CD4-positive, alpha-beta T cell treated with Interleukin-15 for 1 hour (primary cell): Measurements from ENCODE around the gene CENPI.
A peak's percentile ranks its signal among the peaks of the same experiment; 100 is the strongest.
"Not testable (repeated sequence)": the region's sequence is repeated elsewhere in the genome, so short reads cannot be mapped to it uniquely, and the experiment has no call there.

Source experiments
- DNase-seq: peaks from one replicate; pipeline ENCODE4 v3.0.0-alpha.2; 2020

The CENPI gene, protein sequence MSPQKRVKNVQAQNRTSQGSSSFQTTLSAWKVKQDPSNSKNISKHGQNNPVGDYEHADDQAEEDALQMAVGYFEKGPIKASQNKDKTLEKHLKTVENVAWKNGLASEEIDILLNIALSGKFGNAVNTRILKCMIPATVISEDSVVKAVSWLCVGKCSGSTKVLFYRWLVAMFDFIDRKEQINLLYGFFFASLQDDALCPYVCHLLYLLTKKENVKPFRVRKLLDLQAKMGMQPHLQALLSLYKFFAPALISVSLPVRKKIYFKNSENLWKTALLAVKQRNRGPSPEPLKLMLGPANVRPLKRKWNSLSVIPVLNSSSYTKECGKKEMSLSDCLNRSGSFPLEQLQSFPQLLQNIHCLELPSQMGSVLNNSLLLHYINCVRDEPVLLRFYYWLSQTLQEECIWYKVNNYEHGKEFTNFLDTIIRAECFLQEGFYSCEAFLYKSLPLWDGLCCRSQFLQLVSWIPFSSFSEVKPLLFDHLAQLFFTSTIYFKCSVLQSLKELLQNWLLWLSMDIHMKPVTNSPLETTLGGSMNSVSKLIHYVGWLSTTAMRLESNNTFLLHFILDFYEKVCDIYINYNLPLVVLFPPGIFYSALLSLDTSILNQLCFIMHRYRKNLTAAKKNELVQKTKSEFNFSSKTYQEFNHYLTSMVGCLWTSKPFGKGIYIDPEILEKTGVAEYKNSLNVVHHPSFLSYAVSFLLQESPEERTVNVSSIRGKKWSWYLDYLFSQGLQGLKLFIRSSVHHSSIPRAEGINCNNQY

GRCh38 chrX:101097546-101098453, at the start of gene CENPI:
TSS of gene CENPI (plus strand) at chrX:101098204. CDS start at chrX:101101071, 2,867 bp downstream.
- DNase-seq, result peak; percentile 96

GRCh38 chrX:101051153-101051548, 46.9 kb upstream of the CENPI start:
- DNase-seq, result no peak

- peak; percentile 84 for DNase-seq
Observed at GRCh38 chrX:101051549-101052302, 46.3 kb upstream of the CENPI start, which contains the start of gene TRMT2B. TSS of gene TRMT2B (minus strand) at chrX:101052111. CDS start at chrX:101042289, 9,822 bp downstream.

DNA sequence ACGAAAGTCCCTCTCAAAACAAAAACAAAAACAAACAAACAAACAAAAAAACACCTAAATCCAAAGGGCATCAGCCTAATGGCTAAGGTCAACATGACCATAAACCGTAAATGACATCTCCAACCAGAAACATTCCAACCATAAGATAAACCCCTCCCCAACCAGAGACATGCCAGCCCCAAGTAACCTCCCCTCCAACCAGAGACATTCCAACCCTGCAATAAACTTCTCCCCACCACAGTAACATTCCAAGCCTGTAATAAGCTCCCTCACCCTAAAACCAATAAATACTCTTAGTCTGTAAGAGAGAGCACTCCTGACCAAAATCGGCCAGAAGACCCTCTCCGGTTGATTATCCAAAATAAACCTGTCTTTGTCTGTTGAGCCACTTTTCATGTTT, 41.5 kb upstream of the CENPI start:
- not testable (repeated sequence) for DNase-seq

DNA sequence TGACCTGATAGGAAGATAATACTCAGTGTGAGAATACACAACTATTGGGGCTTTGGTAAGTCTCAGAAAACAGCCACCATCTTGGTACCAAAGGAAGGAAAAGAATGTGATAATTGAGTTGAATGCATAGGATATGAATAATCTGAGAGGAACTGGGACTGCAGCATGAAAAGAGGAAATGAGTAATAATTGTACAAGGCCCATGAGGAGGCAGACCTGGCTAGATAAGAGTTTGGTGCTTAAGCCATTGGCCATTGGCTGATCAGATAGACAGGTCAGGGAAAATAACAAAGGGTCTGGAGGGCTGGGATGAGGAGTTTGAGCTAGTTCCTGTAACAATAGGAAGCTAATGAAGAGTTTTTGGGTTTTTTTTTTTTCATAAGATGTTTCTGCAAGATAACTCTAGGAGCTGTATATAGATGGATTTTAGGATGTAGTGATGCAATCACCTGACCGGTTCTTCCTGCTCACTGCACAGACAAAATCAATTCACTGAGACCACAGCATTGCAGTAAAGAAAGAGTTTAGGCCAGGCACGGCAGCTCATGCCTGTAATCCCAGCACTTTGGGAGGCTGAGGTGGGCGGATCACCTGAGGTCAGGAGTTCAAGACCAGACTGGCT, 40.8 kb upstream of the CENPI start:
- DNase-seq, result no peak

- DNase-seq, result no peak
Observed at GRCh38 chrX:101062176-101062575, 35.8 kb upstream of the CENPI start.

- DNase-seq, result no peak
Observed at GRCh38 chrX:101071582-101071981, 26.4 kb upstream of the CENPI start.

GRCh38 chrX:101078716-101079598, 19.0 kb upstream of the CENPI start, which contains the start of gene TMEM35A:
TSS of gene TMEM35A (plus strand) at chrX:101078879. CDS start at chrX:101079003, 124 bp downstream.
- no peak for DNase-seq

GRCh38 chrX:101079736-101080270, 18.2 kb upstream of the CENPI start:
- DNase-seq, result no peak

- DNase-seq, result no peak
Observed at GRCh38 chrX:101080326-101081124, 17.5 kb upstream of the CENPI start.

GRCh38 chrX:101081231-101081630, 16.8 kb upstream of the CENPI start:
- no peak for DNase-seq

- DNase-seq, result no peak
Observed at GRCh38 chrX:101091817-101092216, 6.2 kb upstream of the CENPI start.

DNA sequence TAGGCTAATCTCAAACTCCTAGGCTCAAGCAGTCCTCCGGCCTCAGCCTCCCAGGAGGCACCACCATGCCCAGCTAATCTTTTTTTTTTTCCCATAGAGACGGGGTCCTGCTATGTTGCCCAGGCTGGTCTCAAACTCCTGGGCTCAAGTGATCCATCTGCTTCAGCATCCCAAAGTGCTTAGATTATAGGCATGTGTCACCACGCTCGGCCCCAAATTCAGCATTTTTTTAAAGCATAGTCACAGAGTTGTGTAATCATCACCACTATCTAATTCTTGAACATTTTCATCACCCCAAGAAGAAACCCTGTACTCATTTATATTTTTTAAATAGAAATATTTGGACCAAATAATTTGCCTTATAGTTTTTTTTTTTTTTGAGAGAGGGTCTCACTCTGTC, 10.3 kb downstream of the CENPI start:
- no peak for DNase-seq

- no peak for DNase-seq
Observed at GRCh38 chrX:101117701-101118100, 19.7 kb downstream of the CENPI start.

DNA sequence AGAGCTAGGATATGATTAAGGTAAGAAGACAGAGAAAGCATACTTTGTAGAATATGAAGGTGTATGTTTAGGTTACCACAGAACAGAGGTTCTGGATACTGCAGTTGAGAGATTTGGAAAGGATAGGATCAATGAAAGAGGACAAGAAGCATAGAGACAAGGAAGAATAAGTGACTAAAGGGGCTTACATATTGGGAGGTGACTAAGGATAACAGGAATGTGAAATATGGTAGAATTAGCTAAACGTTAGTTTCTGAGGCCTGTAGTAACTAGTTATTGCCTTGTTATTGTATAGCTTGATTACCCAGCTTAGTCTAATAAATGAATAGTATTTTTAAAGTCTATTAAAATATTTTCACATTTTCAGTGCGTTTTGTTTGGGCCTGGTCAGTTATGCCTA, 38.2 kb downstream of the CENPI start:
- DNase-seq, result no peak
